ENCODE data around the gene SMG5.

Gene SMG5

DNA sequence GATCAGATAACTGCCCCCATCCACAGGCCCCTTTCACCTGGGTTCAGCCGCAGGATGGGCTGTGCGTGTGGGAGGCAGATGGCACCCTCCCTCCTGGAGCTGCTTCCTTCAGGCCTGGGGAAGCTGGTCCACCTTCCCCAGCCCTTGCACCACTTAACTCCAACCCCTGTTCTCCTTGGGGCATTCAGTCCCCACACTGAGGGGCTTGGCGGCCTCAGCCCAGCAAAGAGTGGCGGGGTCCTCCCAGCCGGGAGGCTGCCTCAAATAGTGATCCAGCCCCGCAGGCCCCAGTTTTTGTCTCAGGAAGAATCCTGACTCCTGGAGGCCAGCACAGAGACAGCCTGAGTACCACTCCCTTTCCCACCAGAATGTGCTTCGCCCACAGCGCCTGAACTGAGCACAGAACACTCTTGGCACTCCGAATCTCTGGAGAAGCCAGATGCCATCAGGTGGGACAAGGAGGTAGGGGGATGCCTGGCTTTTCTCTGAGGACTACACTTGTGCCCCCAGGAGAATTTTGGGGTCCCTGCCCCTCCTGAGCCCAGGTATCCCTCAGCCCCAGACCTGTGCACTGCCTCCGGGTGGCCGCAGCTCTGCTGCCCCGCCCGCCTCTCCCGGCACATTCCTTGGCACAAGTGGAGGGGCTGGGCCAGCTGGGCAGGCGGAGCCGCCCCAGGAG is 35.7 kb downstream of the SMG5 start (continued):
- TF ChIP-seq KLF7 (tag by site-specific recombination; IDR thresholded peaks at IDR 0.05; ENCODE audit: borderline replicate concordance) = 0 out of 2 replicates have a peak, but pooled peaks have one; percentile 56
- no peak for TF ChIP-seq OVOL3 (tag by site-specific recombination; IDR thresholded peaks at IDR 0.05)
- TF ChIP-seq ZNF777 (tag by site-specific recombination; IDR thresholded peaks at IDR 0.05; ENCODE audit: borderline replicate concordance) = no peak
- peak; percentile 79 for TF ChIP-seq KLF1 (tag by site-specific recombination; IDR thresholded peaks at IDR 0.05)
- no peak for TF ChIP-seq SP2 (tag by site-specific recombination; IDR thresholded peaks at IDR 0.05)
- TF ChIP-seq ZNF324 (tag by site-specific recombination; IDR thresholded peaks at IDR 0.05) = no peak
- TF ChIP-seq, protein P1, sequence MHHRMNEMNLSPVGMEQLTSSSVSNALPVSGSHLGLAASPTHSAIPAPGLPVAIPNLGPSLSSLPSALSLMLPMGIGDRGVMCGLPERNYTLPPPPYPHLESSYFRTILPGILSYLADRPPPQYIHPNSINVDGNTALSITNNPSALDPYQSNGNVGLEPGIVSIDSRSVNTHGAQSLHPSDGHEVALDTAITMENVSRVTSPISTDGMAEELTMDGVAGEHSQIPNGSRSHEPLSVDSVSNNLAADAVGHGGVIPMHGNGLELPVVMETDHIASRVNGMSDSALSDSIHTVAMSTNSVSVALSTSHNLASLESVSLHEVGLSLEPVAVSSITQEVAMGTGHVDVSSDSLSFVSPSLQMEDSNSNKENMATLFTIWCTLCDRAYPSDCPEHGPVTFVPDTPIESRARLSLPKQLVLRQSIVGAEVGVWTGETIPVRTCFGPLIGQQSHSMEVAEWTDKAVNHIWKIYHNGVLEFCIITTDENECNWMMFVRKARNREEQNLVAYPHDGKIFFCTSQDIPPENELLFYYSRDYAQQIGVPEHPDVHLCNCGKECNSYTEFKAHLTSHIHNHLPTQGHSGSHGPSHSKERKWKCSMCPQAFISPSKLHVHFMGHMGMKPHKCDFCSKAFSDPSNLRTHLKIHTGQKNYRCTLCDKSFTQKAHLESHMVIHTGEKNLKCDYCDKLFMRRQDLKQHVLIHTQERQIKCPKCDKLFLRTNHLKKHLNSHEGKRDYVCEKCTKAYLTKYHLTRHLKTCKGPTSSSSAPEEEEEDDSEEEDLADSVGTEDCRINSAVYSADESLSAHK (tag by site-specific recombination; IDR thresholded peaks at IDR 0.05) = no peak
- TF ChIP-seq YY2 (tag by site-specific recombination; IDR thresholded peaks at IDR 0.05) = no peak
- TF ChIP-seq ZNF404 (tag by site-specific recombination; IDR thresholded peaks at IDR 0.05) = no peak
- no peak for TF ChIP-seq ZNF830 (tag by site-specific recombination; IDR thresholded peaks at IDR 0.05; ENCODE audit: low read depth)
- no peak for TF ChIP-seq YY1 (tag by site-specific recombination; IDR thresholded peaks at IDR 0.05)
- no peak for TF ChIP-seq ZBTB7A (tag by site-specific recombination; IDR thresholded peaks at IDR 0.05; ENCODE audit: low read depth)
- no peak for TF ChIP-seq ZSCAN18 (tag by site-specific recombination; IDR thresholded peaks at IDR 0.05)
- TF ChIP-seq EGR2 (tag by site-specific recombination; IDR thresholded peaks at IDR 0.05; ENCODE audit: low read depth) = 0 out of 2 replicates have a peak, but pooled peaks have one; percentile 23
- no peak for TF ChIP-seq ZNF302 (tag by site-specific recombination; IDR thresholded peaks at IDR 0.05; ENCODE audit: low read depth)
- peak; percentile 20 for TF ChIP-seq GLIS1 (tag by site-specific recombination; IDR thresholded peaks at IDR 0.05)
- TF ChIP-seq ZNF114 (tag by site-specific recombination; IDR thresholded peaks at IDR 0.05) = no peak
- no peak for TF ChIP-seq ZNF621 (tag by site-specific recombination; IDR thresholded peaks at IDR 0.05)
- no peak for TF ChIP-seq ZNF19 (tag by site-specific recombination; IDR thresholded peaks at IDR 0.05; ENCODE audit: low read depth)
- no peak for TF ChIP-seq PRDM2 (tag by site-specific recombination; IDR thresholded peaks at IDR 0.05; ENCODE audit: borderline replicate concordance)
- no peak for TF ChIP-seq GFI1B (tag by site-specific recombination; IDR thresholded peaks at IDR 0.05)
- no peak for TF ChIP-seq ZNF133 (tag by site-specific recombination; IDR thresholded peaks at IDR 0.05)
- no peak for TF ChIP-seq ZNF202 (tag by site-specific recombination; IDR thresholded peaks at IDR 0.05; ENCODE audit: borderline replicate concordance)
- no peak for TF ChIP-seq IKZF3 (tag by site-specific recombination; IDR thresholded peaks at IDR 0.05)
- no peak for TF ChIP-seq ZBTB44 (tag by site-specific recombination; IDR thresholded peaks at IDR 0.05)
- no peak; the same call in 1 of the 2 replicates for TF ChIP-seq GLIS2 (tag by site-specific recombination; IDR thresholded peaks at IDR 0.05)
- no peak for TF ChIP-seq PRDM6 (tag by site-specific recombination; IDR thresholded peaks at IDR 0.05)
- no peak for TF ChIP-seq ZNF837 (tag by site-specific recombination; IDR thresholded peaks at IDR 0.05)

Measured in HEK293 (cell line).